IPS-15b (cell line): Measurements from ENCODE around the gene LCN1.

Experiments
- H3K27me3 ChIP-seq: one replicate; pipeline ENCODE4 v1.6.1; 2013; ENCODE audit warnings: low read length; ENCODE audit not compliant: control insufficient read depth, insufficient read depth
- H3K36me3 ChIP-seq: one replicate; pipeline ENCODE4 v1.6.1; 2013; ENCODE audit warnings: low read length; ENCODE audit not compliant: control insufficient read depth, insufficient read depth
- H3K4me1 ChIP-seq: one replicate; pipeline ENCODE4 v1.6.1; 2013; ENCODE audit warnings: mild to moderate bottlenecking, low read length; ENCODE audit not compliant: control insufficient read depth, insufficient read depth
- H3K4me3 ChIP-seq: one replicate; pipeline ENCODE4 v1.5.1; 2013; ENCODE audit warnings: low read depth, low read length
- H3K9ac ChIP-seq: one replicate; pipeline ENCODE4 v1.6.1; 2013; ENCODE audit warnings: low read depth, mild to moderate bottlenecking, low read length
- H3K9me3 ChIP-seq: one replicate; pipeline ENCODE4 v1.6.1; 2013; ENCODE audit warnings: mild to moderate bottlenecking, low read length; ENCODE audit not compliant: control insufficient read depth, insufficient read depth

LCN1 gene

DNA sequence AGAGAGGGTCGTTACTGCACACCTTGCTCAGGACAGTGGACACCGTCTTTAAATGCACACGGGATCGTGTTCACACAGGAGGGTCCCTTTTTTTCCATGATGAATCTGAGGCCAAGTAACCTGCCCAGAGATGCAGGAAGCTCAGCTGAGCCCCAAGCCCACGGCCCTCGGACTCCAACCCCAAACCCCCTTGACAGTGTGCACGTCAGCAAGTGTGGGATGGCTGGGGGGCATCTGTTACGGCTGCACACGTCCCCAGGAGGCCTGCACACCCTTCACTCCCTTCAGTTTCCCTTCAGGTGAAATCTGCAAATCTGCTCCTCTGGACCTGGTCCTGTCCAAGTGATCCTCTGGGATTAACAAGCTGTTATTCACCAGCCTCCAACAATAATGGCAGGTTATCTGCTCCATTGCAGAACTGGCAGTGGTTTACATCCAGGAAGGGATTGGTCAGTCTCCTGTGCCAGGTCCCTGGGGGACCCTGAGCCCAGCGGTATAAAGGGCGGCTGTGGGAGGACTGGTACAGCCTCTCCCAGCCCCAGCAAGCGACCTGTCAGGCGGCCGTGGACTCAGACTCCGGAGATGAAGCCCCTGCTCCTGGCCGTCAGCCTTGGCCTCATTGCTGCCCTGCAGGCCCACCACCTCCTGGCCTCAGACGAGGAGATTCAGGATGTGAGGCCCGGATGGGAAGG is at the start of gene LCN1:
Gene LCN1 (plus strand): TSS at position 525 of the 692 bp plus-strand sequence. CDS start 58 bp downstream, at position 583.
- Histone ChIP-seq H3K9me3 (no peaks in the 10 kb centered on the region), H3K27me3 (no peaks in the 10 kb centered on the region), H3K4me3 (no peak within 1 kb of the TSS), H3K9ac (no peak within 1 kb of the TSS), H3K4me1 (no peaks in the 10 kb centered on the region), H3K36me3 (no peaks in the 10 kb centered on the region)

DNA sequence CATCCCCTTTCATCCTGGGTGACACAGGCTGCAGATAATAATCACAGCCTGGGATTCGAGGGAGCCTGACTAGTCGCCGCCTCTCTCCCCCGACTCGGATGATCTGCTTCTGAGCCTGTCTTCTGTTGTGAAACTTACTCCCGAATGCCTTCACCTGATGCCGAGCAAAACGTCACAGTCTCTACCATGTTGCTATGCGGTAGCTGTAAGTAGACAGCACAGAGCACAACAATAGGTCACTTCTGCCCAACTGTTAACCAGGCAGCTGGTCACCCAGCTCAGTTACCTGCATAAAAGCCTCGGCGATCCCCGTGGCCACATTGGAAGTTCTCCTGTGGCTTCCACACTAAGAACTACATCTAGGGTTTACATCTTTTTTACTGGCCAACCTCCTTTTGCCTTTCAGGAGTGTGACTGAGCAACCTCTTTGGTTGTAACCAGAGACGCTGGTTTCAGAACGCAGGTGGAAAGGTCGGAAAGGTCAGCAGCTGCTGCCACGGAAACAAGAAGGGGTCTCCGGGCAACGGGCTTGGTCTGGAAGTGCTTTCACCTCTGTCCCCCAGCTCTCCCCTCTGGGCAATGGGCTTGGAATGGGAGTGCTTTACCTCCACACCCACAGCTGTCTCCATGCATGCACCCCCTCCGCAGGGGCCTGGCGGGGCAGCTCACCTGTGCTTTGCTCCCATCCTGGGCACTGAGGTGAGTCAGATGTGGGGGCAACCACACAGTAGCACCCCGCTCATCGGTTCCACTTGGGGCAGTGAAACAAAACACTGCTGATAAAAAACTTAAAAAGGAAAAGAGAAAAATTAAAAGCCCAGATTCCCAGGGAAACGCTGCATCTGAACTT is 49.2 kb upstream of the LCN1 start:
- H3K36me3 ChIP-seq = no peaks in the 10 kb centered on the region
- no peaks in the 10 kb centered on the region for H3K4me1 ChIP-seq
- no peaks in the 10 kb centered on the region for H3K9me3 ChIP-seq
- no peak overlapping the region for H3K4me3 ChIP-seq
- H3K9ac ChIP-seq = no peak overlapping the region
- no peaks in the 10 kb centered on the region for H3K27me3 ChIP-seq

DNA sequence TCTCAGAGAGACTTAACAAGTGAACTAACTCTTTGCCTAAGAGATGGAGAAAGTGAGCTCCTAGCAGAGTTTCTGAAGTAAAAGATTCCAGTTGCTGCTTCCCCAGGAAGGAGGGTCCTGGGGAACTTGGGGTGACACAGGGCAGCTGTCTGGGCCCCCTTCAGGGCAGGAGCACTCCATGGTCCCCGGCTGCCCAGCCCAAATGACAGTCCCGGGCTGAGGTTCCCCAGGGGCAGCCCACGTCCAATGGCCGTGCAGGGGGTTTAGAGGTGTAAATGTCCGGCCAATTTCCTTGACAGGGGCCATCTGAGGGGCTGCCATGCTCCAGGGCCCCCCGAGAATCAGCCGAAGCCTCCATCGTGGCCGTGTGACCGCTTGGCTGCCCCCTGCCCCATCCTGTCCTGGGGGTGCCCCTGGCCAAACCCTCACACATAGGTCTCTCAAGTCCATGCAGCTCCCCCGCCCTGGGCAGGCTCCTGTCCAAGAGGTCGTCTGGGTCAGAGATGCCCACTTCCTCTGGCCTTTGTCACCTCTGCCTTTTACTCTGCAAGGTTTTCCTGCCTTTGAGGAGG is 47.2 kb upstream of the LCN1 start:
- no peaks in the 10 kb centered on the region for H3K4me1 ChIP-seq
- no peaks in the 10 kb centered on the region for H3K9me3 ChIP-seq
- no peak overlapping the region for H3K9ac ChIP-seq
- H3K27me3 ChIP-seq = no peaks in the 10 kb centered on the region
- no peak overlapping the region for H3K4me3 ChIP-seq
- no peaks in the 10 kb centered on the region for H3K36me3 ChIP-seq

GRCh38 chr9:135474915-135475314 is 46.3 kb upstream of the LCN1 start:
- Histone ChIP-seq H3K9me3 (no peaks in the 10 kb centered on the region), H3K27me3 (no peaks in the 10 kb centered on the region), H3K9ac (no peak overlapping the region), H3K4me1 (no peaks in the 10 kb centered on the region), H3K4me3 (no peak overlapping the region), H3K36me3 (no peaks in the 10 kb centered on the region)

GRCh38 chr9:135476561-135477355 is 44.5 kb upstream of the LCN1 start:
- Histone ChIP-seq H3K9ac (no peak overlapping the region), H3K4me3 (no peak overlapping the region), H3K27me3 (no peaks in the 10 kb centered on the region), H3K9me3 (no peaks in the 10 kb centered on the region), H3K4me1 (no peaks in the 10 kb centered on the region), H3K36me3 (no peaks in the 10 kb centered on the region)

GRCh38 chr9:135478191-135478590 is 43.0 kb upstream of the LCN1 start:
- H3K9me3 ChIP-seq = no peaks in the 10 kb centered on the region
- no peaks in the 10 kb centered on the region for H3K36me3 ChIP-seq
- no peak overlapping the region for H3K4me3 ChIP-seq
- H3K4me1 ChIP-seq = no peaks in the 10 kb centered on the region
- no peaks in the 10 kb centered on the region for H3K27me3 ChIP-seq
- H3K9ac ChIP-seq = no peak overlapping the region

DNA sequence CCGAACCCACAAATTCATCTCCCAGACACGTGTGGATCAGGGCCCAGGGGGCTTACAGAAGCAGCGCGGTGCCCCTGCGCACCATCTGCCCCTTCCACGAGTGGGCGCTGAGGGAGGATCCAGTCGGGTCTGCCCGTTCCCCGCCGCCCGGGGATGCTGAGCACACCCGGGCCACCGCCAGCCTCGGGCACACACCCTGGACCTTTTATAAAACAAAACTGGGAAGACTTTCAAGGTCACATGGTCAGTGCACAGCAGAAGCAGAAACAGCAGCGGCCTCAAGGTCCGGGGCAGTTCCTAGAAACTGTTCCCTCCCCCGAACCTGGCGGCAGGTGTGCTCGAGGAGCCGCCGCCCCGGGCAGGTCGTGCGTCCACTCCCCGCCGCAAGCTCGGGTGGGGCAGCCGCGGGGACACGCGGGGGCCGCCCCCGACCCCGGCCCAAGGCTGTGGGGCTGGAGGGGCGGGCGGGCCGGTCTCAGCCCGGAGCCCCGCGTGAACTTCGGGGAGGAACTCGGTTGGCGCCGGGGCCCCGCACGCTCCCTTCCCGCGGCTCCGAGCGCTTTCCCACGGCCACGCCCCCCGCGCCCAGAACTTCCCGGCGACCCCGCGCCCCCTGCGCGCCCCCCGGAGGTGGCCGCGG is 42.3 kb upstream of the LCN1 start:
- H3K4me1 ChIP-seq = no peaks in the 10 kb centered on the region
- peaks cover 6% of the 10 kb centered on the region for H3K36me3 ChIP-seq
- H3K9me3 ChIP-seq = no peaks in the 10 kb centered on the region
- no peaks in the 10 kb centered on the region for H3K27me3 ChIP-seq
- H3K9ac ChIP-seq = no peak overlapping the region
- peak overlapping the region; percentile 43 for H3K4me3 ChIP-seq

GRCh38 chr9:135479469-135480052 is 41.7 kb upstream of the LCN1 start, which contains the start of gene PPP1R26:
Gene PPP1R26 (plus strand): TSS chr9:135479782. CDS start chr9:135484511, 4,729 bp downstream.
- Histone ChIP-seq H3K9ac (peak within 1 kb of the TSS; percentile 87), H3K4me1 (no peaks in the 10 kb centered on the region), H3K9me3 (no peaks in the 10 kb centered on the region), H3K36me3 (peaks cover 12% of the 10 kb centered on the region), H3K4me3 (peak within 1 kb of the TSS; percentile 54), H3K27me3 (no peaks in the 10 kb centered on the region)

DNA sequence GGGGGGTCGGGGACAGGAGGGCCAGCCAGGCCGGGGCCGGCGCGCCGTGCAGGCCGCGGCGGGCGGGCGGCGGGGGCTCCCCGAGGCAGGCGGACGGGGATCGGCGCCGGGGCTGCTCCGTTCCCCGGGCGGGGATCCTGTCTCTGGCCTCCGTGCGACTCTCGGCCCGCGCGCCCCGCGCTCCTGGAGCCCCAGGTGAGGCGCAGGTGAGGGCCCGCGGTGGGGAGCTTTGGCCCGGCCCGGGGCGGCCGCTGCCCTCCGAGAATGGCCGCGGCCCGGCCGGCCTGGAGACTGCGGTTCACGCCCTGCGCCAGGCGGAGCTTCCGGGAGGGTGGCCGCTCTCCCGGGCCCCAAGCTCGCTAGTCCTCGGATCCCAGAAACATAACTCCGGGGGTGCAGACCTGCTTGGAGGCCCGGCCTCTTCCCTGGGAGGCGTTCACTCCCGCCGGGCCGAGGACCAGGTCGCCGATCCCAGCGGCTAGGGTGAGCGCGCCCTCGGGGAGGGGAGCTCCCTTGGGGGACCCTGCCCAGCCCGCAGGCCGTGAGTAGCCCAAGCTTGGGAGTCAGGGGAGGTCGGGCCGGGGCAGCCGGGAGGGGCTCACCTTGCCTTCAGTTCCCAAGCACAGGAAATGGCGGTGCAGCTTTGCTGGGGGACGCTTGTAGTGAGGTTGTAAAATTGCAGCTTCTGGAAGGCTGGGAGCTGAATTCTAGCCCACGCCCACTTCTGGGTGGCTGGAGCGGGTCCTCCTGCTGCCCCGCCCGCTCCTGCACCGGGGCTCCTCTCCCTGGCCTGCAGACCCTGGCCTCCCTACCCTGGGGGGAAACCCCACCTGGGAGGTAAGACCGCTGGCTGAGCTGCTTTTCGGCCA is 40.9 kb upstream of the LCN1 start:
- peak overlapping the region; percentile 87 for H3K9ac ChIP-seq

GRCh38 chr9:135480940-135481310 is 40.3 kb upstream of the LCN1 start:
- peaks cover 23% of the 10 kb centered on the region for H3K36me3 ChIP-seq
- H3K9ac ChIP-seq = peak overlapping the region; percentile 87
- no peaks in the 10 kb centered on the region for H3K4me1 ChIP-seq
- H3K27me3 ChIP-seq = no peaks in the 10 kb centered on the region
- no peaks in the 10 kb centered on the region for H3K9me3 ChIP-seq
- H3K4me3 ChIP-seq = peak overlapping the region; percentile 54

More for the DNA sequence above, 40.9 kb upstream of the LCN1 start:
- Histone ChIP-seq H3K27me3 (no peaks in the 10 kb centered on the region), H3K4me3 (peak overlapping the region; percentile 54), H3K36me3 (peaks cover 17% of the 10 kb centered on the region), H3K4me1 (no peaks in the 10 kb centered on the region), H3K9me3 (no peaks in the 10 kb centered on the region)
